ENCODE results near the gene SCFD1.

SCFD1 gene

GRCh38 chr14:30610787-30611343, 11.3 kb upstream of the SCFD1 start:
- peak; percentile 23 for DNase-seq (ENCODE audit: extremely low spot score)
- ChIA-PET POLR2A (no interaction called here), CTCF (interaction anchor here (0.6 kb wide), 2 partner anchors 780 to 1079 kb away, joined by 3 read pairs; no protein-coding TSS in a partner anchor)
- no peak for TF ChIP-seq ZNF384 (IDR thresholded peaks at IDR 0.05)
- no peak for TF ChIP-seq FOXM1 (IDR thresholded peaks at IDR 0.05; ENCODE audit: borderline replicate concordance)
- no peak for TF ChIP-seq L3MBTL2 (conservative IDR thresholded peaks at IDR 0.05)
- no peak for TF ChIP-seq SUZ12 (IDR thresholded peaks at IDR 0.05)
- TF ChIP-seq HDGF (IDR thresholded peaks at IDR 0.05; ENCODE audit: borderline replicate concordance), result no peak
- TF ChIP-seq CTBP1 (IDR thresholded peaks at IDR 0.05; ENCODE audit: borderline replicate concordance), result no peak
- no peak for TF ChIP-seq FOXA1 (IDR thresholded peaks at IDR 0.05)
- TF ChIP-seq ELF4 (IDR thresholded peaks at IDR 0.05), result no peak
- no peak for TF ChIP-seq ARNT (IDR thresholded peaks at IDR 0.05)
- no peak for TF ChIP-seq TARDBP (IDR thresholded peaks at IDR 0.05)
- no peak for TF ChIP-seq LEF1 (IDR thresholded peaks at IDR 0.05; ENCODE audit: borderline replicate concordance)
- no peak for TF ChIP-seq BHLHE40 (IDR thresholded peaks at IDR 0.05; ENCODE audit: borderline replicate concordance)
- no peak for TF ChIP-seq NFRKB (IDR thresholded peaks at IDR 0.05)
- TF ChIP-seq PKNOX1 (IDR thresholded peaks at IDR 0.05), result no peak
- no peak for TF ChIP-seq SP1 (IDR thresholded peaks at IDR 0.05)
- TF ChIP-seq FOXK2 (IDR thresholded peaks at IDR 0.05), result no peak

GRCh38 chr14:30614155-30614554, 8.0 kb upstream of the SCFD1 start:
- TF ChIP-seq TARDBP (IDR thresholded peaks at IDR 0.05) (no peak), LEF1 (IDR thresholded peaks at IDR 0.05; ENCODE audit: borderline replicate concordance) (no peak), ELF4 (IDR thresholded peaks at IDR 0.05) (no peak), ARNT (IDR thresholded peaks at IDR 0.05) (no peak), CTBP1 (IDR thresholded peaks at IDR 0.05; ENCODE audit: borderline replicate concordance) (no peak), FOXM1 (IDR thresholded peaks at IDR 0.05; ENCODE audit: borderline replicate concordance) (no peak)
- CTCF ChIA-PET, result no interaction called here
- POLR2A ChIA-PET, result no interaction called here
- DNase-seq (ENCODE audit: extremely low spot score), result no peak

- TF ChIP-seq ZNF384 (IDR thresholded peaks at IDR 0.05) (no peak), L3MBTL2 (conservative IDR thresholded peaks at IDR 0.05) (no peak), BHLHE40 (IDR thresholded peaks at IDR 0.05; ENCODE audit: borderline replicate concordance) (no peak), FOXA1 (IDR thresholded peaks at IDR 0.05) (no peak), NFRKB (IDR thresholded peaks at IDR 0.05) (no peak), PKNOX1 (IDR thresholded peaks at IDR 0.05) (no peak), LEF1 (IDR thresholded peaks at IDR 0.05; ENCODE audit: borderline replicate concordance) (no peak), HDGF (IDR thresholded peaks at IDR 0.05; ENCODE audit: borderline replicate concordance) (no peak), SUZ12 (IDR thresholded peaks at IDR 0.05) (no peak), FOXM1 (IDR thresholded peaks at IDR 0.05; ENCODE audit: borderline replicate concordance) (no peak), ARNT (IDR thresholded peaks at IDR 0.05) (no peak), TARDBP (IDR thresholded peaks at IDR 0.05) (no peak), CTBP1 (IDR thresholded peaks at IDR 0.05; ENCODE audit: borderline replicate concordance) (no peak), FOXK2 (IDR thresholded peaks at IDR 0.05) (no peak), SP1 (IDR thresholded peaks at IDR 0.05) (no peak), ELF4 (IDR thresholded peaks at IDR 0.05) (no peak)
- no peak for DNase-seq (ENCODE audit: extremely low spot score)
- POLR2A ChIA-PET, result no interaction called here
- CTCF ChIA-PET, result no interaction called here
Measured at GRCh38 chr14:30620178-30620577, 1.9 kb upstream of the SCFD1 start.

- no peak for TF ChIP-seq ZNF384 (IDR thresholded peaks at IDR 0.05)
- ChIA-PET CTCF (no interaction called here), POLR2A (interaction anchor here (1.0 to 1.5 kb wide), 2 partner anchors 10 to 12 kb away, joined by 3 to 7 read pairs; no protein-coding TSS in a partner anchor)
- DNase-seq (ENCODE audit: extremely low spot score), result peak; percentile 12
Measured at GRCh38 chr14:30621354-30621939, 672 bp upstream of the SCFD1 start.

- CTCF ChIA-PET, result interaction anchor here (0.6 kb wide), 1 partner anchor 12 kb away, joined by 3 read pairs; no protein-coding TSS in a partner anchor
- no peak for DNase-seq (ENCODE audit: extremely low spot score)
- TF ChIP-seq PKNOX1 (IDR thresholded peaks at IDR 0.05) (no peak), NFRKB (IDR thresholded peaks at IDR 0.05) (no peak), LEF1 (IDR thresholded peaks at IDR 0.05; ENCODE audit: borderline replicate concordance) (no peak), SP1 (IDR thresholded peaks at IDR 0.05) (no peak), ARNT (IDR thresholded peaks at IDR 0.05) (no peak), L3MBTL2 (conservative IDR thresholded peaks at IDR 0.05) (no peak), BHLHE40 (IDR thresholded peaks at IDR 0.05; ENCODE audit: borderline replicate concordance) (no peak), FOXA1 (IDR thresholded peaks at IDR 0.05) (no peak), SUZ12 (IDR thresholded peaks at IDR 0.05) (no peak)
- POLR2A ChIA-PET, result interaction anchor here (0.9 to 1.5 kb wide), 3 partner anchors 59 to 67 kb away, joined by 3 to 5 read pairs (median 3); partner anchors contain the start of gene G2E3
Measured at GRCh38 chr14:30623412-30624131, 1.5 kb downstream of the SCFD1 start.

- no peak for TF ChIP-seq NFRKB (IDR thresholded peaks at IDR 0.05)
- TF ChIP-seq FOXK2 (IDR thresholded peaks at IDR 0.05), result no peak
- no peak for TF ChIP-seq FOXM1 (IDR thresholded peaks at IDR 0.05; ENCODE audit: borderline replicate concordance)
- TF ChIP-seq LEF1 (IDR thresholded peaks at IDR 0.05; ENCODE audit: borderline replicate concordance), result no peak
- no peak for TF ChIP-seq HDGF (IDR thresholded peaks at IDR 0.05; ENCODE audit: borderline replicate concordance)
- TF ChIP-seq ZNF384 (IDR thresholded peaks at IDR 0.05), result no peak
- no peak for TF ChIP-seq CTBP1 (IDR thresholded peaks at IDR 0.05; ENCODE audit: borderline replicate concordance)
- no peak for TF ChIP-seq SP1 (IDR thresholded peaks at IDR 0.05)
- no peak for TF ChIP-seq FOXA1 (IDR thresholded peaks at IDR 0.05)
- no peak for TF ChIP-seq ARNT (IDR thresholded peaks at IDR 0.05)
- no peak for TF ChIP-seq TARDBP (IDR thresholded peaks at IDR 0.05)
- no peak for TF ChIP-seq L3MBTL2 (conservative IDR thresholded peaks at IDR 0.05)
- TF ChIP-seq ELF4 (IDR thresholded peaks at IDR 0.05), result no peak
- no peak for TF ChIP-seq SUZ12 (IDR thresholded peaks at IDR 0.05)
- no peak for TF ChIP-seq PKNOX1 (IDR thresholded peaks at IDR 0.05)
- TF ChIP-seq BHLHE40 (IDR thresholded peaks at IDR 0.05; ENCODE audit: borderline replicate concordance), result no peak
- CTCF ChIA-PET, result no interaction called here
- DNase-seq (ENCODE audit: extremely low spot score), result no peak
- POLR2A ChIA-PET, result no interaction called here
Measured at GRCh38 chr14:30624132-30624423, 2.0 kb downstream of the SCFD1 start.
